K562 (cell line): ENCODE data around the gene RFNG. TPM values are rescaled to one million over a fixed set of nuclear protein-coding genes. Genes with fewer than 3 reads are reported as not detected.

ENCODE experiments used
- CBX5 ChIP-seq: IDR thresholded peaks from 2 replicates; pipeline ENCODE4 v1.6.1; 2014; ENCODE audit warnings: low read depth, borderline replicate concordance
- DIDO1 ChIP-seq: fragments of 450-650 bp; IDR thresholded peaks from 2 replicates; pipeline ENCODE4 v1.6.1; 2016; ENCODE audit warnings: low read depth, missing biosample characterization, missing genetic modification characterization
- NR2F6 ChIP-seq: fragments of 450-650 bp; formaldehyde crosslinking; IDR thresholded peaks from 2 replicates; pipeline ENCODE4 v1.4.0; 2020; ENCODE audit warnings: mild to moderate bottlenecking
- PCBP1 ChIP-seq: fragments of 200-400 bp; formaldehyde crosslinking; IDR thresholded peaks from 2 replicates; pipeline ENCODE4 v1.6.1; 2018; ENCODE audit warnings: mild to moderate bottlenecking, low read depth, low read length; ENCODE audit not compliant: poor library complexity, severe bottlenecking
- PML ChIP-seq: IDR thresholded peaks from 2 replicates; pipeline ENCODE4 v1.6.1; 2012; ENCODE audit warnings: low read length, inconsistent platforms
- POLR2A ChIP-seq: fragments of 450-650 bp; conservative IDR thresholded peaks from 2 replicates; pipeline ENCODE4 v1.6.1; 2016
- POLR2G ChIP-seq: fragments of 200-400 bp; formaldehyde crosslinking; IDR thresholded peaks from 2 replicates; pipeline ENCODE4 v1.6.1; 2017; ENCODE audit warnings: low read depth, mild to moderate bottlenecking, antibody characterized with exemption, low read length, moderate library complexity
- POLR3A ChIP-seq: IDR thresholded peaks from 2 replicates; pipeline ENCODE4 v1.6.1; 2011; ENCODE audit warnings: borderline replicate concordance, mild to moderate bottlenecking, moderate library complexity; ENCODE audit not compliant: insufficient read length, insufficient read depth; ENCODE audit errors: extremely low read depth
- RBM22 ChIP-seq: fragments of 200-400 bp; formaldehyde crosslinking; IDR thresholded peaks from 2 replicates; pipeline ENCODE4 v1.6.1; 2018; ENCODE audit warnings: low read length, low read depth; ENCODE audit not compliant: poor library complexity, severe bottlenecking
- RNF2 ChIP-seq: sonication (generic); IDR thresholded peaks from 2 replicates; pipeline ENCODE4 v1.6.1; 2016
- SMARCE1 ChIP-seq: fragments of 450-650 bp; IDR thresholded peaks from 2 replicates; pipeline ENCODE4 v1.7.1; 2016; ENCODE audit warnings: mild to moderate bottlenecking
- SRF ChIP-seq, 2 experiments: fragments of 250-450, 450-650 bp in 1 of 2; sonication (Bioruptor Pico) in 1 of 2; sonication (generic) in 1 of 2; formaldehyde crosslinking; IDR thresholded peaks; 2 replicates each; pipeline versions ENCODE4 v1.5.0 to v1.5.1; 2020 to 2022; ENCODE audit warnings: mild to moderate bottlenecking in 1 of 2, missing genetic modification reagents in 1 of 2
- SRSF9 ChIP-seq: fragments of 200-400 bp; formaldehyde crosslinking; IDR thresholded peaks from 2 replicates; pipeline ENCODE4 v1.6.1; 2017; ENCODE audit warnings: low read depth, low read length, borderline replicate concordance
- STAG1 ChIP-seq: sonication (generic); formaldehyde crosslinking; IDR thresholded peaks from 2 replicates; pipeline ENCODE4 v1.5.0; 2020; ENCODE audit warnings: missing genetic modification reagents, borderline replicate concordance
- SUPT5H ChIP-seq: fragments of 450-650 bp; IDR thresholded peaks from 2 replicates; pipeline ENCODE4 v1.6.1; 2016
- TFAP4 ChIP-seq: sonication (generic); formaldehyde crosslinking; IDR thresholded peaks from 2 replicates; pipeline ENCODE4 v1.8.0; 2022; ENCODE audit warnings: missing genetic modification reagents, mild to moderate bottlenecking, moderate library complexity, borderline replicate concordance
- ZBTB34 ChIP-seq: fragments of 250-450 bp; sonication (Bioruptor Pico); IDR thresholded peaks from 2 replicates; pipeline ENCODE4 v1.8.0; 2021; ENCODE audit warnings: mild to moderate bottlenecking, moderate library complexity
- ZC3H8 ChIP-seq: fragments of 450-650 bp; IDR thresholded peaks from 2 replicates; pipeline ENCODE4 v1.6.1; 2017
- ZFP1 ChIP-seq: fragments of 450-650 bp; formaldehyde crosslinking; IDR thresholded peaks from 2 replicates; pipeline ENCODE4 v1.4.0; 2020; ENCODE audit warnings: mild to moderate bottlenecking, mixed read lengths
- ZNF232 ChIP-seq: sonication (generic); formaldehyde crosslinking; IDR thresholded peaks from 2 replicates; pipeline ENCODE4 v1.8.0; 2022; ENCODE audit warnings: mild to moderate bottlenecking, missing genetic modification reagents
- ZNF75A ChIP-seq: fragments of 450-650 bp; formaldehyde crosslinking; IDR thresholded peaks from 2 replicates; pipeline ENCODE4 v1.4.0; 2020; ENCODE audit warnings: mild to moderate bottlenecking
- ZNF778 ChIP-seq: fragments of 450-650 bp; formaldehyde crosslinking; IDR thresholded peaks from 2 replicates; pipeline ENCODE4 v1.4.0; 2020; ENCODE audit warnings: mild to moderate bottlenecking, moderate library complexity
- polyA plus RNA-seq, 8 experiments: library from polyadenylated mRNA; depleted of rRNA in 4 of 8; stranded (reverse) in 5 of 8; unstranded in 3 of 8; fragments of >200 nt; fragmentation: Nextera tagmentation in 2 of 8; fragmentation: Illumina TruSeq in 1 of 8; extraction: Ambion mirVana in 2 of 8; extraction: Trizol in 1 of 8; gene quantifications; 2 replicates each; pipeline versions ENCODE4 v1.2.1 to v1.2.3, GENCODE V29; 2011 to 2014; ENCODE audit warnings: inconsistent platforms in 1 of 8, missing spikeins in 1 of 8
- total RNA-seq, 7 experiments: library from RNA; depleted of rRNA in 6 of 7; stranded (reverse); fragments of >200 nt in 6 of 7; fragmentation: Illumina TruSeq in 2 of 7; extraction: Trizol in 2 of 7; gene quantifications; 2 replicates each; pipeline versions ENCODE4 v1.2.1 to v1.2.3, GENCODE V29; 2011 to 2021; ENCODE audit warnings: low replicate concordance in 1 of 7
- TF ChIP-seq, protein P1 (sequence below): fragments of 250-450 bp; sonication (Bioruptor Pico); IDR thresholded peaks from 2 replicates; pipeline ENCODE4 v1.8.0; 2022; ENCODE audit warnings: inconsistent platforms
- TF ChIP-seq, protein P2 (sequence below): fragments of 250-450 bp; sonication (Bioruptor Pico); IDR thresholded peaks from 2 replicates; pipeline ENCODE4 v1.9.0; 2021; ENCODE audit warnings: mild to moderate bottlenecking

Gene RFNG
- total and polyA plus RNA-seq, 9 of the 15 experiments (the other 6 are each of a cell fraction or from before 2014, with no cell fraction given), result 0.32 to 32.8 (median 9.5) TPM

GRCh38 chr17:82086941-82087906 is 35.6 kb upstream of the RFNG start (continued):
- TF ChIP-seq TFAP4 (CRISPR knock-in tag) (no peak), ZNF232 (CRISPR knock-in tag) (no peak), ZNF75A (no peak), ZNF778 (CRISPR knock-in tag) (no peak), RBM22 (peak; percentile 6), ZC3H8 (no peak), SUPT5H (0 out of 2 replicates have a peak, but pooled peaks have one; percentile 8), NR2F6 (CRISPR knock-in tag) (no peak), PCBP1 (peak; percentile 3), SMARCE1 (no peak), SRSF9 (no peak), SRF (CRISPR knock-in tag; IDR thresholded peaks at IDR 0.05) (no peak), ZBTB34 (no peak), POLR3A (no peak), ZFP1 (CRISPR knock-in tag) (no peak), RNF2 (no peak), POLR2G (peak; percentile 41), DIDO1 (tag) (no peak), CBX5 (no peak), STAG1 (CRISPR knock-in tag) (no peak), PML (0 out of 2 replicates have a peak, but pooled peaks have one; percentile 16), POLR2A (0 out of 2 replicates have a peak, but pooled peaks have one; percentile 54)
- TF ChIP-seq, protein P1, sequence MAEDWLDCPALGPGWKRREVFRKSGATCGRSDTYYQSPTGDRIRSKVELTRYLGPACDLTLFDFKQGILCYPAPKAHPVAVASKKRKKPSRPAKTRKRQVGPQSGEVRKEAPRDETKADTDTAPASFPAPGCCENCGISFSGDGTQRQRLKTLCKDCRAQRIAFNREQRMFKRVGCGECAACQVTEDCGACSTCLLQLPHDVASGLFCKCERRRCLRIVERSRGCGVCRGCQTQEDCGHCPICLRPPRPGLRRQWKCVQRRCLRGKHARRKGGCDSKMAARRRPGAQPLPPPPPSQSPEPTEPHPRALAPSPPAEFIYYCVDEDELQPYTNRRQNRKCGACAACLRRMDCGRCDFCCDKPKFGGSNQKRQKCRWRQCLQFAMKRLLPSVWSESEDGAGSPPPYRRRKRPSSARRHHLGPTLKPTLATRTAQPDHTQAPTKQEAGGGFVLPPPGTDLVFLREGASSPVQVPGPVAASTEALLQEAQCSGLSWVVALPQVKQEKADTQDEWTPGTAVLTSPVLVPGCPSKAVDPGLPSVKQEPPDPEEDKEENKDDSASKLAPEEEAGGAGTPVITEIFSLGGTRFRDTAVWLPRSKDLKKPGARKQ (CRISPR knock-in tag), result no peak
- TF ChIP-seq, protein P2, sequence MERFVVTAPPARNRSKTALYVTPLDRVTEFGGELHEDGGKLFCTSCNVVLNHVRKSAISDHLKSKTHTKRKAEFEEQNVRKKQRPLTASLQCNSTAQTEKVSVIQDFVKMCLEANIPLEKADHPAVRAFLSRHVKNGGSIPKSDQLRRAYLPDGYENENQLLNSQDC, result no peak
